B cell (primary cell): Measurements from ENCODE around the gene EPM2A. TPM values are rescaled to one million over a fixed set of nuclear protein-coding genes. Genes with fewer than 3 reads are reported as not detected.

ENCODE experiments used
- ATAC-seq: fragments of 200-7000 bp; cut with Tn5 transposase; one replicate; pipeline ENCODE4 v1.10.0; 2021; ENCODE audit warnings: low read depth, mild to moderate bottlenecking, moderate number of reproducible peaks, moderate library complexity
- CTCF ChIA-PET: fragments of 350-600 bp; sonication (Branson Sonifier 250); formaldehyde crosslinking; loops from one replicate; lab custom pipeline; 2021; ENCODE audit warnings: antibody characterized with exemption, inconsistent platforms; lab: Charles Lee
- POLR2A ChIA-PET: fragments of 350-600 bp; sonication (Branson Sonifier 250); formaldehyde crosslinking; loops from one replicate; lab custom pipeline; 2021; ENCODE audit warnings: antibody characterized with exemption; lab: Charles Lee
- DNase-seq: peaks from one replicate; pipeline ENCODE4 v3.0.0; 2013
- H2AFZ ChIP-seq: 2 replicates; pipeline ENCODE4 v1.6.1; 2012; ENCODE audit warnings: mild to moderate bottlenecking, low read depth, low read length; ENCODE audit not compliant: insufficient read depth, poor library complexity, severe bottlenecking
- H3K27ac ChIP-seq, 2 donors: 1 replicate in 1 of 2; 2 replicates in 1 of 2; pipeline ENCODE4 v1.5.1; 2012 to 2013; ENCODE audit warnings: low read length in 2 of 2, mild to moderate bottlenecking in 2 of 2, moderate library complexity in 1 of 2
- H3K27me3 ChIP-seq, 4 experiments: fragments of 200-600 bp in 1 of 4; sonication (generic) in 1 of 4; replicated peaks in 1 of 4; 1 replicate in 2 of 4; 2 replicates in 2 of 4; pipeline versions ENCODE4 v1.6.1 to v1.7.0; 2013 to 2016; ENCODE audit warnings: low read length in 3 of 4, mild to moderate bottlenecking in 2 of 4, mixed read lengths in 1 of 4, moderate library complexity in 1 of 4; ENCODE audit not compliant: insufficient read depth in 4 of 4, control insufficient read depth in 3 of 4; ENCODE audit errors: control extremely low read depth in 1 of 4
- H3K36me3 ChIP-seq, 2 experiments: replicated peaks in 1 of 2; 1 replicate in 1 of 2; 2 replicates in 1 of 2; pipeline versions ENCODE4 v1.6.1 to v1.7.1; 2013; ENCODE audit warnings: low read length in 1 of 2; ENCODE audit not compliant: insufficient read depth in 2 of 2, control insufficient read depth in 1 of 2; ENCODE audit errors: control extremely low read depth in 1 of 2, extremely low read depth in 1 of 2
- H3K4me1 ChIP-seq, 2 donors: fragments of 200-600 bp in 1 of 2; sonication (generic) in 1 of 2; 1 replicate in 1 of 2; 2 replicates in 1 of 2; pipeline versions ENCODE4 v1.5.1 to v1.6.1; 2013 to 2017; ENCODE audit warnings: low read length in 2 of 2; ENCODE audit not compliant: control insufficient read depth in 2 of 2, insufficient read depth in 2 of 2
- H3K4me2 ChIP-seq: replicated peaks from 2 replicates; pipeline ENCODE3; 2012; ENCODE audit warnings: mild to moderate bottlenecking, low read depth, low read length; ENCODE audit not compliant: poor library complexity, severe bottlenecking
- H3K4me3 ChIP-seq, 5 experiments: fragments of 200-600 bp in 1 of 5; sonication (generic) in 1 of 5; 1 replicate in 3 of 5; 2 replicates in 2 of 5; pipeline versions ENCODE4 v1.5.1 to v1.7.0; 2011 to 2016; ENCODE audit warnings: low read length in 4 of 5, mild to moderate bottlenecking in 4 of 5, low read depth in 2 of 5, control low read depth in 1 of 5, moderate library complexity in 1 of 5; ENCODE audit not compliant: insufficient read depth in 1 of 5; ENCODE audit errors: control extremely low read depth in 1 of 5, extremely low read depth in 1 of 5
- H3K79me2 ChIP-seq: fragments of 200-600 bp; sonication (generic); one replicate; pipeline ENCODE4 v1.6.0; 2016; ENCODE audit warnings: low read length; ENCODE audit not compliant: control insufficient read depth, insufficient read depth
- H3K9ac ChIP-seq: fragments of 200-600 bp; sonication (generic); 2 replicates; pipeline ENCODE4 v1.6.1; 2017; ENCODE audit warnings: mild to moderate bottlenecking, low read length, moderate library complexity
- H3K9me3 ChIP-seq, 3 donors: one replicate each; pipeline versions ENCODE4 v1.6.1 to v1.7.1; 2013; ENCODE audit warnings: low read length in 2 of 3; ENCODE audit not compliant: control insufficient read depth in 2 of 3, insufficient read depth in 1 of 3; ENCODE audit errors: control extremely low read depth in 1 of 3
- H4K20me1 ChIP-seq: 2 replicates; pipeline ENCODE4 v1.6.0; 2012; ENCODE audit warnings: mild to moderate bottlenecking, low read length; ENCODE audit not compliant: insufficient read depth, control insufficient read depth, poor library complexity, severe bottlenecking
- H3K27ac Mint-ChIP-seq: one replicate; pipeline ENCODE4 v1.8.0; 2021; ENCODE audit warnings: mixed read lengths
- H3K27me3 Mint-ChIP-seq: one replicate; pipeline ENCODE4 v1.8.0; 2021; ENCODE audit warnings: mixed read lengths
- H3K4me1 Mint-ChIP-seq: one replicate; pipeline ENCODE4 v1.8.0; 2021; ENCODE audit warnings: mixed read lengths
- H3K4me3 Mint-ChIP-seq: one replicate; pipeline ENCODE4 v1.8.0; 2021; ENCODE audit warnings: mixed read lengths
- H3K9me3 Mint-ChIP-seq: one replicate; pipeline ENCODE4 v1.8.0; 2022; ENCODE audit warnings: mixed read lengths; ENCODE audit not compliant: insufficient read depth
- EZH2 ChIP-seq: IDR thresholded peaks from 2 replicates; pipeline ENCODE4 v1.6.1; 2012; ENCODE audit warnings: borderline replicate concordance, low read depth, mild to moderate bottlenecking, moderate library complexity, low read length; ENCODE audit not compliant: insufficient read depth, poor library complexity, severe bottlenecking
- intact Hi-C: fragments of 100-400 bp; cut with micrococcal nuclease; formaldehyde crosslinking; loops from one replicate; pipeline ENCODE4 v1.10.0; 2022
- polyA plus RNA-seq: library from polyadenylated mRNA; depleted of rRNA; stranded (reverse); fragments of >200 nt; gene quantifications from 2 replicates; pipeline ENCODE4 v1.2.3, GENCODE V29; 2012
- total RNA-seq, 2 donors: library from RNA; stranded (reverse); fragments of 120-200 nt in 1 of 2; gene quantifications; 1 replicate in 1 of 2; 2 replicates in 1 of 2; pipeline versions ENCODE4 v1.2.3 to v1.2.4, GENCODE V29; 2013 to 2022
- TF ChIP-seq, protein P1 (sequence below): fragments of 200-600 bp; IDR thresholded peaks from one replicate; pipeline ENCODE4 v1.8.0; 2022; ENCODE audit warnings: antibody characterized with exemption, mild to moderate bottlenecking

The EPM2A gene
- total and polyA plus RNA-seq, 2 donors (not counting 1 experiment from before 2014, with no cell fraction given): 6.2 to 17.0 TPM

- Mint-ChIP-seq H3K4me3 (no peak overlapping the region), H3K4me1 (no peaks in the 10 kb centered on the region), H3K27ac (no peak overlapping the region), H3K27me3 (no peaks in the 10 kb centered on the region), H3K9me3 (no peaks in the 10 kb centered on the region)
- Histone ChIP-seq H3K4me1 (no peaks in the 10 kb centered on the region), H4K20me1 (no peaks in the 10 kb centered on the region), H3K4me3 (no peak overlapping the region), H3K36me3 (no peaks in the 10 kb centered on the region), H2AFZ (no peak overlapping the region), H3K27me3 (no peaks in the 10 kb centered on the region), H3K9ac (no peak overlapping the region), H3K4me2 (no peak overlapping the region), H3K27ac (no peak overlapping the region), H3K9me3 (peaks cover 0 to 4% (median 0%) of the 10 kb centered on the region in 3 donors), H3K79me2 (no peaks in the 10 kb centered on the region)
- no peak for TF ChIP-seq EZH2
- TF ChIP-seq, protein P1, sequence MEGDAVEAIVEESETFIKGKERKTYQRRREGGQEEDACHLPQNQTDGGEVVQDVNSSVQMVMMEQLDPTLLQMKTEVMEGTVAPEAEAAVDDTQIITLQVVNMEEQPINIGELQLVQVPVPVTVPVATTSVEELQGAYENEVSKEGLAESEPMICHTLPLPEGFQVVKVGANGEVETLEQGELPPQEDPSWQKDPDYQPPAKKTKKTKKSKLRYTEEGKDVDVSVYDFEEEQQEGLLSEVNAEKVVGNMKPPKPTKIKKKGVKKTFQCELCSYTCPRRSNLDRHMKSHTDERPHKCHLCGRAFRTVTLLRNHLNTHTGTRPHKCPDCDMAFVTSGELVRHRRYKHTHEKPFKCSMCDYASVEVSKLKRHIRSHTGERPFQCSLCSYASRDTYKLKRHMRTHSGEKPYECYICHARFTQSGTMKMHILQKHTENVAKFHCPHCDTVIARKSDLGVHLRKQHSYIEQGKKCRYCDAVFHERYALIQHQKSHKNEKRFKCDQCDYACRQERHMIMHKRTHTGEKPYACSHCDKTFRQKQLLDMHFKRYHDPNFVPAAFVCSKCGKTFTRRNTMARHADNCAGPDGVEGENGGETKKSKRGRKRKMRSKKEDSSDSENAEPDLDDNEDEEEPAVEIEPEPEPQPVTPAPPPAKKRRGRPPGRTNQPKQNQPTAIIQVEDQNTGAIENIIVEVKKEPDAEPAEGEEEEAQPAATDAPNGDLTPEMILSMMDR: no peak
- DNase-seq: no peak
- intact Hi-C loops: no loop called here
- POLR2A ChIA-PET: no interaction called here
- CTCF ChIA-PET: no interaction called here
- no peak for ATAC-seq
Measured at GRCh38 chr6:145765449-145765848, 30.1 kb upstream of the EPM2A start.

- Mint-ChIP-seq H3K4me3 (no peak overlapping the region), H3K4me1 (no peaks in the 10 kb centered on the region), H3K27ac (no peak overlapping the region), H3K27me3 (no peaks in the 10 kb centered on the region), H3K9me3 (no peaks in the 10 kb centered on the region)
- Histone ChIP-seq H3K27ac (no peak overlapping the region), H3K79me2 (no peaks in the 10 kb centered on the region), H3K4me3 (no peak overlapping the region), H2AFZ (no peak overlapping the region), H3K4me2 (no peak overlapping the region), H3K27me3 (no peaks in the 10 kb centered on the region), H4K20me1 (no peaks in the 10 kb centered on the region), H3K4me1 (no peaks in the 10 kb centered on the region), H3K36me3 (no peaks in the 10 kb centered on the region), H3K9ac (no peak overlapping the region), H3K9me3 (no peaks in the 10 kb centered on the region)
- ChIA-PET CTCF (no interaction called here), POLR2A (no interaction called here)
- TF ChIP-seq EZH2: no peak
- intact Hi-C loops: loop anchor here (5.0 kb wide), 1 partner anchor 124 kb away; no protein-coding TSS in a partner anchor
- DNase-seq (no peak), ATAC-seq (no peak)
Measured at GRCh38 chr6:145763742-145764141, 28.4 kb upstream of the EPM2A start.
